H1 (cell line): ENCODE measurements around the gene FGL2. TPM values are rescaled to one million over a fixed set of nuclear protein-coding genes. Genes with fewer than 3 reads are reported as not detected.

Experiments
- CTCF ChIA-PET: fragments of 300-600 bp; sonication (Branson Sonifier 250); formaldehyde crosslinking; loops from one replicate; lab custom pipeline; 2021; ENCODE audit not compliant: partially characterized antibody; lab: Charles Lee
- POLR2A ChIA-PET: fragments of 300-600 bp; sonication (Branson Sonifier 250); formaldehyde crosslinking; loops from one replicate; lab custom pipeline; 2021; ENCODE audit warnings: inconsistent platforms; ENCODE audit not compliant: partially characterized antibody; lab: Charles Lee
- DNase-seq, 2 experiments: peaks; one replicate each; pipeline versions ENCODE4 v3.0.0 to v3.0.0-alpha.2; 2010 to 2022; ENCODE audit warnings: low spot score in 2 of 2, low read depth in 1 of 2, mixed read lengths in 1 of 2
- FAIRE-seq: peaks from 2 replicates; lab custom pipeline; 2011; peaks lifted over from hg19 to GRCh38; lab: Jason Lieb, UNC
- H2AFZ ChIP-seq: 2 replicates; pipeline ENCODE4 v1.8.1; 2012; ENCODE audit warnings: low read length, inconsistent platforms
- H2AK5ac ChIP-seq: 2 replicates; pipeline ENCODE4 v1.6.1; 2013; ENCODE audit warnings: low read depth, low read length
- H2BK120ac ChIP-seq: replicated peaks from 2 replicates; pipeline ENCODE3; 2013; ENCODE audit warnings: low read depth, low read length, inconsistent platforms
- H2BK12ac ChIP-seq: 2 replicates; pipeline ENCODE4 v1.6.1; 2013; ENCODE audit warnings: low read depth, low read length
- H2BK15ac ChIP-seq: 2 replicates; pipeline ENCODE4 v1.6.1; 2013; ENCODE audit warnings: low read length
- H2BK20ac ChIP-seq: 2 replicates; pipeline ENCODE4 v1.6.1; 2013; ENCODE audit warnings: low read length
- H2BK5ac ChIP-seq: 2 replicates; pipeline ENCODE4 v1.6.1; 2013; ENCODE audit warnings: low read depth, low read length
- H3K14ac ChIP-seq: 2 replicates; pipeline ENCODE4 v1.6.1; 2013; ENCODE audit warnings: inconsistent platforms; ENCODE audit not compliant: insufficient read length
- H3K18ac ChIP-seq: 2 replicates; pipeline ENCODE4 v1.6.1; 2013; ENCODE audit warnings: low read length; ENCODE audit errors: extremely low read depth
- H3K23ac ChIP-seq: 2 replicates; pipeline ENCODE4 v1.6.1; 2013; ENCODE audit warnings: inconsistent platforms; ENCODE audit not compliant: insufficient read length
- H3K23me2 ChIP-seq: 2 replicates; pipeline ENCODE4 v1.6.1; 2013; ENCODE audit warnings: low read depth, low read length
- H3K27ac ChIP-seq: 2 replicates; pipeline ENCODE4 v1.6.1; 2011; ENCODE audit warnings: low read depth, low read length, inconsistent platforms
- H3K27me3 ChIP-seq, 4 experiments: replicated peaks in 1 of 4; 1 replicate in 1 of 4; 2 replicates in 3 of 4; pipeline versions ENCODE4 v1.6.1 to v1.8.1; 2011 to 2013; ENCODE audit warnings: low read length in 3 of 4, mild to moderate bottlenecking in 3 of 4, inconsistent platforms in 2 of 4, mixed read lengths in 2 of 4, moderate library complexity in 1 of 4; ENCODE audit not compliant: control insufficient read depth in 3 of 4, insufficient read depth in 3 of 4; ENCODE audit errors: extremely low read depth in 1 of 4
- H3K36me3 ChIP-seq, 4 experiments: 2 replicates each; pipeline versions ENCODE4 v1.6.1 to v1.8.1; 2011 to 2013; ENCODE audit warnings: mild to moderate bottlenecking in 4 of 4, low read length in 3 of 4, moderate library complexity in 2 of 4, control low read depth in 1 of 4, inconsistent platforms in 1 of 4; ENCODE audit not compliant: insufficient read depth in 4 of 4, control insufficient read depth in 2 of 4
- H3K4ac ChIP-seq: replicated peaks from 2 replicates; pipeline ENCODE3; 2013; ENCODE audit warnings: low read length, low read depth, mixed read lengths, inconsistent platforms; ENCODE audit not compliant: insufficient read length
- H3K4me1 ChIP-seq, 4 experiments: replicated peaks in 1 of 4; 1 replicate in 1 of 4; 2 replicates in 3 of 4; pipeline versions ENCODE4 v1.6.1 to v1.8.1; 2011 to 2013; ENCODE audit warnings: low read length in 3 of 4, inconsistent platforms in 2 of 4, mixed read lengths in 1 of 4; ENCODE audit not compliant: insufficient read depth in 4 of 4, control insufficient read depth in 3 of 4
- H3K4me2 ChIP-seq, 2 experiments: 2 replicates each; pipeline versions ENCODE4 v1.6.1 to v1.8.1; 2011 to 2013; ENCODE audit warnings: low read depth in 2 of 2, low read length in 2 of 2, control low read depth in 1 of 2, inconsistent platforms in 1 of 2, mild to moderate bottlenecking in 1 of 2; ENCODE audit not compliant: insufficient read depth in 1 of 2
- H3K4me3 ChIP-seq, 4 experiments: fragments of 200-600, 300-600 bp in 1 of 4; sonication (generic), shearing (Covaris generic), sonication (Bioruptor Twin) in 1 of 4; 2 replicates each; pipeline versions ENCODE4 v1.5.1 to v1.8.1; 2011 to 2016; ENCODE audit warnings: low read length in 4 of 4, low read depth in 3 of 4, control low read depth in 2 of 4, inconsistent platforms in 2 of 4, mild to moderate bottlenecking in 2 of 4, mixed read lengths in 1 of 4, moderate library complexity in 1 of 4; ENCODE audit not compliant: insufficient read depth in 2 of 4; ENCODE audit errors: extremely low read depth in 1 of 4
- H3K56ac ChIP-seq: replicated peaks from 2 replicates; pipeline ENCODE3; 2013; ENCODE audit warnings: low read depth, mild to moderate bottlenecking, mixed read lengths, low read length, inconsistent platforms; ENCODE audit not compliant: insufficient read length
- H3K79me1 ChIP-seq: 2 replicates; pipeline ENCODE4 v1.6.1; 2013; ENCODE audit warnings: low read depth, low read length, control low read depth
- H3K79me2 ChIP-seq, 2 experiments: 2 replicates each; pipeline versions ENCODE4 v1.6.1 to v1.8.1; 2012 to 2013; ENCODE audit warnings: low read length in 2 of 2, mild to moderate bottlenecking in 2 of 2, inconsistent platforms in 1 of 2; ENCODE audit not compliant: insufficient read depth in 2 of 2, control insufficient read depth in 1 of 2
- H3K9ac ChIP-seq, 4 experiments: replicated peaks in 1 of 4; 1 replicate in 1 of 4; 2 replicates in 3 of 4; pipeline versions ENCODE4 v1.6.1 to v1.8.1; 2011 to 2013; ENCODE audit warnings: low read depth in 3 of 4, low read length in 3 of 4, control low read depth in 2 of 4, mild to moderate bottlenecking in 2 of 4, moderate library complexity in 2 of 4, inconsistent platforms in 1 of 4; ENCODE audit errors: extremely low read depth in 1 of 4
- H3K9me3 ChIP-seq, 2 experiments: 2 replicates each; pipeline versions ENCODE4 v1.6.1 to v1.8.1; 2012 to 2013; ENCODE audit warnings: mild to moderate bottlenecking in 2 of 2, moderate library complexity in 2 of 2, control low read depth in 1 of 2, inconsistent platforms in 1 of 2, low read depth in 1 of 2, low read length in 1 of 2, mixed read lengths in 1 of 2; ENCODE audit not compliant: insufficient read depth in 2 of 2
- H4K20me1 ChIP-seq, 2 experiments: replicated peaks in 1 of 2; 2 replicates each; pipeline versions ENCODE3 to v1.8.1; 2011 to 2013; ENCODE audit warnings: inconsistent platforms in 2 of 2, low read length in 2 of 2, mild to moderate bottlenecking in 1 of 2; ENCODE audit not compliant: insufficient read depth in 2 of 2, control insufficient read depth in 1 of 2
- H4K5ac ChIP-seq: 2 replicates; pipeline ENCODE4 v1.6.1; 2013; ENCODE audit warnings: low read length, low read depth, mixed read lengths, inconsistent platforms; ENCODE audit not compliant: insufficient read length
- H4K8ac ChIP-seq: 2 replicates; pipeline ENCODE4 v1.8.0; 2013; ENCODE audit warnings: mild to moderate bottlenecking, moderate library complexity, low read length, inconsistent platforms; ENCODE audit not compliant: insufficient read depth; ENCODE audit errors: extremely low read depth
- H4K91ac ChIP-seq: replicated peaks from 2 replicates; pipeline ENCODE3; 2013; ENCODE audit warnings: low read length, mixed read lengths, inconsistent platforms; ENCODE audit not compliant: insufficient read length
- BACH1 ChIP-seq: IDR thresholded peaks from 2 replicates; pipeline ENCODE4 v1.6.1; 2012; ENCODE audit warnings: low read length, improper control_type of control experiment
- CHD2 ChIP-seq: IDR thresholded peaks from 2 replicates; pipeline ENCODE4 v1.6.1; 2012; ENCODE audit warnings: low read length, improper control_type of control experiment
- NANOG ChIP-seq: IDR thresholded peaks from 2 replicates; pipeline ENCODE4 v1.6.1; 2011; ENCODE audit warnings: low read length, low read depth, mild to moderate bottlenecking, inconsistent platforms; ENCODE audit not compliant: insufficient read depth, poor library complexity, severe bottlenecking
- RNF2 ChIP-seq: fragments of 200-900, 300-1000 bp; sonication (generic); IDR thresholded peaks from 2 replicates; pipeline ENCODE4 v1.7.1; 2016; ENCODE audit warnings: borderline replicate concordance, low read depth, mild to moderate bottlenecking, antibody characterized with exemption, low read length; ENCODE audit not compliant: poor library complexity, severe bottlenecking; ENCODE audit errors: missing control alignments
- SAP30 ChIP-seq: fragments of 300-600 bp; sonication (generic); IDR thresholded peaks from 2 replicates; pipeline ENCODE4 v1.7.1; 2012; ENCODE audit warnings: low read length, moderate library complexity, mild to moderate bottlenecking, inconsistent platforms; ENCODE audit not compliant: insufficient read depth, insufficient replicate concordance
- SP1 ChIP-seq: IDR thresholded peaks from 2 replicates; pipeline ENCODE4 v1.6.1; 2011; ENCODE audit warnings: low read depth, low read length
- SUZ12 ChIP-seq: fragments of 200-600 bp; sonication (generic); IDR thresholded peaks from 2 replicates; pipeline ENCODE4 v1.6.1; 2012; ENCODE audit warnings: mild to moderate bottlenecking, inconsistent platforms, low read length, moderate library complexity, mixed read lengths
- ZNF274 ChIP-seq: IDR thresholded peaks from 2 replicates; pipeline ENCODE4 v1.7.0; 2012; ENCODE audit warnings: low read length, borderline replicate concordance; ENCODE audit errors: extremely low read depth
- WGBS, 2 experiments: shearing (Covaris generic) in 1 of 2; methylation state at CpG; one replicate each; pipeline versions ENCODE4 v1.1.6 to v1.1.7; 2013 to 2015; ENCODE audit warnings: low lambda C conversion rate in 2 of 2, mixed read lengths in 2 of 2, inconsistent platforms in 1 of 2, low coverage in 1 of 2, missing lambda C conversion rate in 1 of 2; ENCODE audit not compliant: insufficient replicate concordance in 2 of 2, insufficient coverage in 1 of 2, insufficient read length in 1 of 2; ENCODE audit errors: extremely low coverage in 1 of 2, missing lambda C conversion rate in 1 of 2; 5-methylcytosine and 5-hydroxymethylcytosine counted together
- polyA plus RNA-seq, 7 experiments: library from polyadenylated mRNA; depleted of rRNA in 3 of 7; stranded (reverse) in 5 of 7; unstranded in 2 of 7; fragments of >200 nt in 5 of 7; fragments of 200-250 nt in 2 of 7; gene quantifications; 1 replicate in 5 of 7; 2 replicates in 1 of 7; 4 replicates in 1 of 7; pipeline versions ENCODE4 v1.2.1 to v1.2.3, GENCODE V29; 2011 to 2013; ENCODE audit warnings: missing spikeins in 2 of 7, mixed read lengths in 2 of 7
- total RNA-seq: library from RNA; stranded (reverse); fragmentation: NEBNext Ultra II Directional; extraction: Animal tissue kit (Norgen Biotek cat#: 25700); gene quantifications from 2 replicates; pipeline ENCODE4 v1.2.1, GENCODE V29; 2021
- TF ChIP-seq, protein P1 (sequence below), 3 experiments: IDR thresholded peaks; 1 replicate in 2 of 3; 2 replicates in 1 of 3; pipeline versions ENCODE4 v1.5.1 to v1.6.1; 2011; ENCODE audit warnings: low read length in 3 of 3, mild to moderate bottlenecking in 3 of 3, inconsistent platforms in 2 of 3, low read depth in 1 of 3, moderate library complexity in 1 of 3; ENCODE audit not compliant: insufficient read depth in 1 of 3; ENCODE audit errors: control extremely low read depth in 1 of 3
- TF ChIP-seq, protein P2 (sequence below): IDR thresholded peaks from 2 replicates; pipeline ENCODE4 v1.6.1; 2012; ENCODE audit warnings: inconsistent platforms

Gene FGL2
- total and polyA plus RNA-seq, 2 of the 8 experiments (the other 6 are each of a cell fraction or from before 2014, with no cell fraction given), result not detected

DNA sequence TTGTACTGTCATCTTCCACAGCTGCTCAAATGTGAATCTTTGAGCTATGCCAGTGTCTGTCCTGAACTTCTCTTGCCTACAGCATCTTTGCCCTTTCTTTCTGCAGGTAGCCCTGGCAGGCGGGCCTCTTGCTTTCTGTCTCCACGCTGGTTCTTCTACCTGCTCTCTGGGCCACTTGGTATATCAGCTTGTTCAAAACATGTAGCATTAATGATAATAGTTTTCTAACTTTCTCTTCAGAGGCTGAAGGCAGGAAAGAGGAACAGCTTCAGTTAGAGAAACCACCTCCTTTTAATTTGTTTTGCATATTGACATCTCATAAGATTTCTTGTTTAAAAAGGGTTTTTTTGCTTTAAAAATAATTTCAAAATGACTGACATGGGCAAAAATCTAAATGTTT is 923 bp upstream of the FGL2 start:
- 88% methylated on average over 2 of the region's 2 CpGs; no CpG with 5 or more reads in 1 of the 2 experiments for WGBS, 2 experiments
- no peak overlapping the region for H2BK12ac ChIP-seq
- H2AK5ac ChIP-seq, result no peak overlapping the region
- H2AFZ ChIP-seq, result no peak overlapping the region
- no peak overlapping the region for H3K14ac ChIP-seq
- H3K4me2 ChIP-seq, result no peak overlapping the region
- H3K23ac ChIP-seq, result no peak overlapping the region
- ChIA-PET POLR2A (no interaction called here), CTCF (no interaction called here)
- FAIRE-seq, result no peak
- no peak overlapping the region for H2BK15ac ChIP-seq
- H3K9me3 ChIP-seq, result no peaks in the 10 kb centered on the region
- H3K9ac ChIP-seq, result no peak overlapping the region
- no peak for DNase-seq
- no peaks in the 10 kb centered on the region for H3K79me1 ChIP-seq
- H3K56ac ChIP-seq, result no peak overlapping the region
- no peaks in the 10 kb centered on the region for H4K20me1 ChIP-seq
- H3K4me1 ChIP-seq, result peaks cover 0 to 5% (median 0%) of the 10 kb centered on the region in 4 experiments; a peak in 1 of 7 replicates
- H3K36me3 ChIP-seq, result no peaks in the 10 kb centered on the region
- H4K8ac ChIP-seq, result no peak overlapping the region
- H3K18ac ChIP-seq, result no peak overlapping the region
- no peaks in the 10 kb centered on the region for H3K79me2 ChIP-seq
- no peak overlapping the region for H3K27ac ChIP-seq
- no peak overlapping the region for H4K5ac ChIP-seq
- H2BK20ac ChIP-seq, result no peak overlapping the region
- no peak overlapping the region for H2BK120ac ChIP-seq
- no peaks in the 10 kb centered on the region for H3K27me3 ChIP-seq
- no peak overlapping the region for H3K4me3 ChIP-seq
- H4K91ac ChIP-seq, result no peak overlapping the region
- H3K4ac ChIP-seq, result no peak overlapping the region
- H2BK5ac ChIP-seq, result no peak overlapping the region
- H3K23me2 ChIP-seq, result no peaks in the 10 kb centered on the region
- TF ChIP-seq NANOG (no peak), ZNF274 (no peak), RNF2 (no peak), SAP30 (no peak), BACH1 (no peak), CHD2 (no peak), SP1 (no peak), SUZ12 (no peak)
- TF ChIP-seq, protein P1, sequence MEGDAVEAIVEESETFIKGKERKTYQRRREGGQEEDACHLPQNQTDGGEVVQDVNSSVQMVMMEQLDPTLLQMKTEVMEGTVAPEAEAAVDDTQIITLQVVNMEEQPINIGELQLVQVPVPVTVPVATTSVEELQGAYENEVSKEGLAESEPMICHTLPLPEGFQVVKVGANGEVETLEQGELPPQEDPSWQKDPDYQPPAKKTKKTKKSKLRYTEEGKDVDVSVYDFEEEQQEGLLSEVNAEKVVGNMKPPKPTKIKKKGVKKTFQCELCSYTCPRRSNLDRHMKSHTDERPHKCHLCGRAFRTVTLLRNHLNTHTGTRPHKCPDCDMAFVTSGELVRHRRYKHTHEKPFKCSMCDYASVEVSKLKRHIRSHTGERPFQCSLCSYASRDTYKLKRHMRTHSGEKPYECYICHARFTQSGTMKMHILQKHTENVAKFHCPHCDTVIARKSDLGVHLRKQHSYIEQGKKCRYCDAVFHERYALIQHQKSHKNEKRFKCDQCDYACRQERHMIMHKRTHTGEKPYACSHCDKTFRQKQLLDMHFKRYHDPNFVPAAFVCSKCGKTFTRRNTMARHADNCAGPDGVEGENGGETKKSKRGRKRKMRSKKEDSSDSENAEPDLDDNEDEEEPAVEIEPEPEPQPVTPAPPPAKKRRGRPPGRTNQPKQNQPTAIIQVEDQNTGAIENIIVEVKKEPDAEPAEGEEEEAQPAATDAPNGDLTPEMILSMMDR (IDR thresholded peaks at IDR 0.05; ENCODE audit: control extremely low read depth in 1 of 3, insufficient read depth in 1 of 3, low read depth in 1 of 3, low read length in 3 of 3), result no peak
- TF ChIP-seq, protein P2, sequence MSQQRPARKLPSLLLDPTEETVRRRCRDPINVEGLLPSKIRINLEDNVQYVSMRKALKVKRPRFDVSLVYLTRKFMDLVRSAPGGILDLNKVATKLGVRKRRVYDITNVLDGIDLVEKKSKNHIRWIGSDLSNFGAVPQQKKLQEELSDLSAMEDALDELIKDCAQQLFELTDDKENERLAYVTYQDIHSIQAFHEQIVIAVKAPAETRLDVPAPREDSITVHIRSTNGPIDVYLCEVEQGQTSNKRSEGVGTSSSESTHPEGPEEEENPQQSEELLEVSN, result no peak
